Hematopoietic multipotent progenitor cell treated with erythropoietin and hydrocortisone succinate and interleukin-3 and kit ligand, for 17 days (in vitro differentiated cells): ENCODE measurements around the gene UBN2.
"Not testable (repeated sequence)": the region's sequence is repeated elsewhere in the genome, so short reads cannot be mapped to it uniquely, and the experiment has no call there.

ENCODE experiments used
- DNase-seq: peaks from one replicate; pipeline ENCODE4 v3.0.0-alpha.2; 2015; ENCODE audit warnings: low spot score

The UBN2 gene

GRCh38 chr7:139299296-139299695 lies 68.3 kb downstream of the UBN2 start:
- no peak for DNase-seq

DNA sequence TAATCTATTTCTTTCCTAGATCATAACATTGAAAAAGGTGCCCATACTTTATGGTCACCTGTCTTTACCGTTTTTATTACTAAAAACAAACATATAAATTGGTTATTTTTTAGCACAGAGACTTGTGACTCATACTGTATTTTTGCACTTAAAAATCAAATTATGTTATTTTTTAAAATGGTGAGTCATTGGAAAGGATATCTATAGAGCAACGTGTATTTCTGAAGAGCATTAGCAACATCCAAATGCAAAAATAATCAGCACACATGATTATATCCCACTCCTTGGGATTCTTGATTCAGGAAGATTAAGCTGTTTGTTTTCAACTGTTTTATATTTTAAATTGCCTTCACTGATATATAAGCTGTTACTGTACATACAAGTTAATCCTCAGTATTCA lies 69.4 kb downstream of the UBN2 start:
- DNase-seq: no peak

DNA sequence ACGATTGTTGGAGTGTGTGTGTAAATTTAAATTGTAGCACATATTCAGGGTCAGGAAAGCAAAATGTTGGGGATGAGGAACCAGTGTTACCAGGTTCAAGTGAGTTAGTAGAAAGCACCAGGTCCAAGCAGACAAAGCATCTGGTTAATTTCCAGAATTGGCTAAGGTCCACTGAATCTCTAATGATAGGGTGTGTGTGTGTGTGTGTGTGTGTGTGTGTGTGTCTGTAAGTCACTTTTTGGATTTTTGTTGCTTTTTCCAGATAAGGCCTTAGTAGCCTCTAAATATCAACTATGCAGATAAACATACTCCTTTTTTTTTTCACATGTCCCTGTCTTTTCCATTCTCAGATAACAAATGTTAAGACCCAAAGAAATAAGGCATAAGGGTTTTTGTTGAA lies 73.5 kb downstream of the UBN2 start:
- DNase-seq: no peak

DNA sequence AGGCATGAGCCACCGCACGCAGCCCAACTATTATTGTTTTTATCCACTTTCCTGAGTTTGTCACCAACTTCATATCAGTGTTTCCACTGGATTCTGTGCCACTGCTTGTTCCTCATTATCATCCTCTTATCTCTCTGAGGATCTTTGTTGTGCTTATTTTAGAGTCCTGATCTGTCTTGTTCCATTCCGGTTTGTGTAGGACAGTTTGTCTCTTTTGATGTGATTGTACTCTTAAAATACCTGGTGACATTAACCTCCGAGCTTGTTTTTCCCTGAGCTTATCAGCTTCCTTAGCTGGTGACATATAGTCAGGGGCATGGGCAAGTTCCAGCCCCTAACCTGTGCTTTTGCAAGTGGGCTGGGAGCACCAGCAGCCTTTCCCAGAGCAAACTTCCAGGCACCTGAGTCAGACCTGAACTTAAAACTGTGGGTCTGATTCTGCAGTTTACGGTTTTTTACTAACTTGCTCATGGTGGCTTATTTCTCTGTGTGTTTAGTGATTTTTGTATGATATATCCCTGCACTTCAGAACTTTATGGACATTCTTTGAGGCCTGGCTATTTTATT lies 87.0 kb downstream of the UBN2 start:
- DNase-seq: no peak

- peak; percentile 34 for DNase-seq
Observed at GRCh38 chr7:139321071-139321745, 90.2 kb downstream of the UBN2 start.

- not testable (repeated sequence) for DNase-seq
Observed at GRCh38 chr7:139324709-139325108, 93.7 kb downstream of the UBN2 start.

DNA sequence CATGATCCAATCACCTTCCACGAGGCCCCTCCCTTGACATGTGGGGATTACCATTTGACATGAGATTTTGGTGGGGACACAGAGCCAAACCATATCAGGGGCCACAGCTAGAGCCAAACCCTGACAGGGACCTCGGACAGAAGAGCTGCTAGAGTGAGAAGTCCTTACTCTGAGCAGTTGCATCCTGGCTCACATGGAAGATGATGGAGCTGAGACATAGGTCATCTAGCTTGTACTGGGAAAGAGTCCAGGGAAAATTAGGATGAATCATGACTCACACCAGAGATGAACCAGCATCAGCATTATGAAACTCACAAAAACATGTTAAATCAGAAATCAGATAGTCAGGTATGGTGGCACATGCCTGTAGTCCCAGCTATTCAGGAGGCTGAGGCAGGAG lies 97.3 kb downstream of the UBN2 start:
- DNase-seq: no peak

- DNase-seq: no peak
Observed at GRCh38 chr7:139329119-139329518, 98.1 kb downstream of the UBN2 start.

DNA sequence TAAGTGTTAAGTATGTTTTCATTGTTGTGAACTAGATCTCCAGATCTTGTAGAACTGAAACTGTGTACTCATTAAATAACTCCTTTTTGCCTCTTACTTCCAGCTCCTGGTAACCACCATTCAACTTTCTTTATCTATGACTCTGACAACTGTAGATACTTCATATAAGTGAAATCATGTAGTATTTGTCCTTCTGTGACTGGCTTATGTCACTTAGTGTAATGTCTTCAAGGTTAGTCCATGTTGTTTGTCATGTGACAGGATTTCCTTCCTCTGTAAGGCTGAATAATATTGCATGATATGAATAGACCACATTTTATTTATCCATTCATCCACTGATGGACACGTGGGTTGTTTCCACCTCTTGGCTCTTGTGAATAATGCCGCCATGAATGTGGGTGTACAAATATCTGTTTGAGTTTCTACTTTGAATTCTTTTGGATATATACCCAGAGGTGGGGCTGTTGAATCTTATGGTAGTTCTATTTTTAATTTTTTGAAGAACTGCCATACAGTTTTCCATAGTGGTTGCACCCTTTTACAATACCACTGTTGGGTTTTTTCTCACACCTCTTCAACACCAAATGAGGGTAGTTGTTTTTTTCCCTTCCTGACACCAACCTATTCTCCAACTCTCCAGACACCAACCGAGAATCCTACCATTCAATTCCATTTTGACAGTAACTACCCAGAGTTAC lies 99.4 kb downstream of the UBN2 start:
- DNase-seq: no peak

- DNase-seq: no peak
Observed at GRCh38 chr7:139332697-139333359, 101.8 kb downstream of the UBN2 start.

DNA sequence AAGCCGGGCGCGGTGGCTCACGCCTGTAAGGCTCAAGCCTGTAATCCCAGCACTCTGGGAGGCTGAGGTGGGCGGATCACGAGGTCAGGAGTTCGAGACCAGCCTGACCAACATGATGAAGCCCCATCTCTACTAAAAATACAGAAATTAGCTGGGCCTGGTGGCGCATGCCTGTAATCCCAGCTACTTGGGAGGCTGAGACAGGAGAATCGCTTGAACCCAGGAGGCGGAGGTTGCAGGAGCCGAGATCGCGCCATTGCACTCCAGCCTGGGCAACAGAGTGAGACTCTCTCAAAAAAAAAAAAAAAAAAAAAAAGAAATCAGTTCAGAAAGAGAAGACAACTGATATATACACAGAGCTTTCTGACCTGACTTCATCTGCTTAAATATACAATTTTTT lies 102.4 kb downstream of the UBN2 start:
- not testable (repeated sequence) for DNase-seq

GRCh38 chr7:139334399-139335150 lies 103.5 kb downstream of the UBN2 start:
- DNase-seq: no peak

GRCh38 chr7:139339025-139339424 lies 108.0 kb downstream of the UBN2 start:
- DNase-seq: no peak

GRCh38 chr7:139339698-139340036 lies 108.6 kb downstream of the UBN2 start:
- no peak for DNase-seq

DNA sequence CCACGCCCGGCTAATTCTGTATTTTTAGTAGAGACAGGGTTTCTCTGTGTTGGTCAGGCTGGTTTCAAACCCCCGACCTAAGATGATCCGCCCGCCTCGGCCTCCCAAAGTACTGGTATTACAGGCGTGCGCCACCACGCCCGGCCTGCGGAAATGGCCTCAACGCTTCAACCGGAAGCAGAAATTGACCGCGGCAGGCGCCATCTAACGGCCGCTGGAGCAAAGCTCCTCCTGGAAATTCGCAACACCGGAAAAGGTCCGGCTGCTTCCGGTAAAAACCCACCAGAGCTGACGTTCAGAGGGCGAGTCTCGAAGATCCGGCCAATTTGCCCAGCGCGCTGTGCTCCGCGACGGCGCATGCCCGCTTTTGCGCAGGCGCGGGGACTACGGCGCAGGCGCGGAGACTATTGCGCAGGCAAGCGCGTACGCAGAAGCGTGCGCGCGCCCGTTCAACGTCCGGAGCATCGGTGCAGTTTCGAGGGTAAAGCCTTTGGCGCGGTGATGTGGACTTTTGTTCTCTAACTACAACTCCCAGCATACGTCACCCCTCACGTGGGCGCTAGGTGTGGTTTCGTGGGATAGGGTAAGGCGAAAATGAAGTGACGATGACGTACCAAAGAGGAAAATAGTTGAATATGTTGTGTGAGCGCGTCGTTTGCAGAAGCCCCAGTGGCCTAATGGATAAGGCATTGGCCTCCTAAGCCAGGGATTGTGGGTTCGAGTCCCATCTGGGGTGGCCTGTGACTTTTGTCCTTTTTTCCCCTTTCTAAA lies 109.2 kb downstream of the UBN2 start:
- peak; percentile 99 for DNase-seq

GRCh38 chr7:139340808-139341057 lies 109.7 kb downstream of the UBN2 start:
- no peak for DNase-seq

GRCh38 chr7:139341058-139341775 lies 110.2 kb downstream of the UBN2 start, which contains the start of gene FMC1:
Gene FMC1, plus strand, starts transcription at chr7:139341337. Its CDS starts 48 bp downstream, at chr7:139341385.
- peak; percentile 94 for DNase-seq

DNA sequence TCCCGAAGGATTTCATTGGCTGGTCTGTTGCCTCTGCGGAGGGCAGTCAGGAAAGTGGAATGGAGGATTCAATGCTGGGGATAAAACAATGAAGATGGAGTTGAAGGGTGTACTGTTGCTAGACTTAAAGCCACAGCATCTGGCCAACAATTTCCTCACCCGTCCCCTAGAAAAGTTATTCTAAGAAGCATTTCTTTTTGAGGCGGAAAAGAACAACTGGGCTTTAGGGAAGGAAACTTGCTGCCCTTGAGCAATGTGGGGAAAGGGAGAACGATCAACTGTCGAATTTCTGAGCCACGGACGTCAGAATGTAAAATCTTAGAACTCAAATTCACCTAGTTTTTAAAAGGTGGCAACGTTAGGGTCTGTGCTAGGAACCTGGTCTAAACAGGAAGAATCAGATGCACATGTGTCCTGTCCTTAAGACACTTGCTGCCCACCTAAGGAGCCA lies 110.8 kb downstream of the UBN2 start:
- no peak for DNase-seq

DNA sequence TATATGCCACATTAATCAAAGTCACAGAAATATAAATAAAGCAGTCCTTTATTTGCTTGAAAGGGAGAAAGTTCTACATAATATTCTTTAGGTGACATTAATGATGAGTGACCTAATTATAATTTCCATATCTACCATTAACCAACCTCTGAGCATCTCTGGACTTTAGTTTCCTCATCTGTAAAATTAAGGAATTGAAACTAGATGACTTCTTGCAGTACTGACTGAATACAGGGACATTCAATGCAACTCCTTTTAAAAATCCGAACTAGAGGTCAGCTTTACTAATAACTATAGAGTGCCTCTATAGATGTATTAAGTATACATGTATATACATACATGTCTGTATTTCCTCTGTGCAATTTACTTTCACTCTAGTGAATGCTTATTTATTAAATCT lies 114.0 kb downstream of the UBN2 start:
- no peak for DNase-seq

GRCh38 chr7:139351027-139351426 lies 120.0 kb downstream of the UBN2 start:
- no peak for DNase-seq

- no peak for DNase-seq
Observed at GRCh38 chr7:139354729-139355128, 123.7 kb downstream of the UBN2 start.
